ENCODE data around the gene HOXC9.

DNA sequence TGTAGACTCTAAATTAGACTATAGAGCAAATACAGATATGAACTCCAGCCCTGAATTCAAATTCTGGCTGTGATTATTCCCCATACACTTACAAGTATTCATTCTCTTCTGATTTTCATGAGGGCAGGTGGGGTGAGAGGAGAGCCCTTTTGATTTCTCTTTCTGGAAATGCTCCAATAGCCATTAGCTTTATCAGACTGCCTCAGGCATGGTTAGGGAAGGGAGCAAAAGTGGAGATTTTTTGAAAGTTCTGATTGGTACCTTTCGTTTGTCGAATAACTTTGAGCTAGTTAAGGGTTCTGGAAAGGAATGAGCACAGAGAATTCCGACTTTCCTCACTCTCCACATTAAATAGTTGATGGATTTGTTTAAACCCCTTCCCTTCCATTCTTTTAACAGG lies 40.7 kb downstream of the HOXC9 start:
- TF ChIP-seq, protein P1, sequence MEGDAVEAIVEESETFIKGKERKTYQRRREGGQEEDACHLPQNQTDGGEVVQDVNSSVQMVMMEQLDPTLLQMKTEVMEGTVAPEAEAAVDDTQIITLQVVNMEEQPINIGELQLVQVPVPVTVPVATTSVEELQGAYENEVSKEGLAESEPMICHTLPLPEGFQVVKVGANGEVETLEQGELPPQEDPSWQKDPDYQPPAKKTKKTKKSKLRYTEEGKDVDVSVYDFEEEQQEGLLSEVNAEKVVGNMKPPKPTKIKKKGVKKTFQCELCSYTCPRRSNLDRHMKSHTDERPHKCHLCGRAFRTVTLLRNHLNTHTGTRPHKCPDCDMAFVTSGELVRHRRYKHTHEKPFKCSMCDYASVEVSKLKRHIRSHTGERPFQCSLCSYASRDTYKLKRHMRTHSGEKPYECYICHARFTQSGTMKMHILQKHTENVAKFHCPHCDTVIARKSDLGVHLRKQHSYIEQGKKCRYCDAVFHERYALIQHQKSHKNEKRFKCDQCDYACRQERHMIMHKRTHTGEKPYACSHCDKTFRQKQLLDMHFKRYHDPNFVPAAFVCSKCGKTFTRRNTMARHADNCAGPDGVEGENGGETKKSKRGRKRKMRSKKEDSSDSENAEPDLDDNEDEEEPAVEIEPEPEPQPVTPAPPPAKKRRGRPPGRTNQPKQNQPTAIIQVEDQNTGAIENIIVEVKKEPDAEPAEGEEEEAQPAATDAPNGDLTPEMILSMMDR (IDR thresholded peaks at IDR 0.05), result no peak
- no peak for TF ChIP-seq POLR2A (IDR thresholded peaks at IDR 0.05)
